Neuronal stem cell (in vitro differentiated cells): ENCODE results near the gene CZIB.

Experiments
- DNase-seq: peaks from one replicate; pipeline ENCODE4 v3.0.0-alpha.2; 2013; ENCODE audit warnings: low spot score
- H2AFZ ChIP-seq: one replicate; pipeline ENCODE4 v1.6.1; 2013; ENCODE audit warnings: mild to moderate bottlenecking, low read length, inconsistent platforms
- H2AK5ac ChIP-seq: 2 replicates; pipeline ENCODE4 v1.6.1; 2013; ENCODE audit warnings: low read depth, mild to moderate bottlenecking, inconsistent platforms, low read length, moderate library complexity, mixed read lengths
- H2BK120ac ChIP-seq: 2 replicates; pipeline ENCODE4 v1.6.1; 2013; ENCODE audit warnings: low read depth, mild to moderate bottlenecking, inconsistent platforms, low read length, moderate library complexity, mixed read lengths
- H2BK12ac ChIP-seq: one replicate; pipeline ENCODE4 v1.6.1; 2013; ENCODE audit warnings: low read length, inconsistent platforms
- H2BK15ac ChIP-seq: 2 replicates; pipeline ENCODE4 v1.6.1; 2013; ENCODE audit warnings: mild to moderate bottlenecking, low read length, inconsistent platforms, mixed read lengths
- H2BK5ac ChIP-seq: one replicate; pipeline ENCODE4 v1.6.1; 2013; ENCODE audit warnings: inconsistent platforms, mild to moderate bottlenecking, low read length, moderate library complexity
- H3K14ac ChIP-seq: one replicate; pipeline ENCODE4 v1.6.1; 2013; ENCODE audit warnings: low read length, inconsistent platforms
- H3K18ac ChIP-seq: 2 replicates; pipeline ENCODE4 v1.6.1; 2013; ENCODE audit warnings: low read length, inconsistent platforms
- H3K23ac ChIP-seq: 2 replicates; pipeline ENCODE4 v1.6.1; 2013; ENCODE audit warnings: low read depth, mild to moderate bottlenecking, mixed read lengths, low read length, inconsistent platforms; ENCODE audit not compliant: poor library complexity
- H3K27ac ChIP-seq: replicated peaks from 3 replicates; pipeline ENCODE4 v1.5.1; 2013; ENCODE audit warnings: low read length, inconsistent platforms
- H3K27me3 ChIP-seq, 3 experiments: 2 replicates each; pipeline ENCODE4 v1.6.1; 2013; ENCODE audit warnings: low read length in 3 of 3, mild to moderate bottlenecking in 2 of 3, inconsistent platforms in 1 of 3, low read depth in 1 of 3, mixed read lengths in 1 of 3, moderate library complexity in 1 of 3; ENCODE audit not compliant: control insufficient read depth in 3 of 3, insufficient read depth in 3 of 3
- H3K36me3 ChIP-seq, 2 donors: replicated peaks in 1 of 2; 2 replicates each; pipeline ENCODE4 v1.6.1; 2013; ENCODE audit warnings: low read length in 2 of 2; ENCODE audit not compliant: control insufficient read depth in 2 of 2, insufficient read depth in 2 of 2
- H3K4ac ChIP-seq: 2 replicates; pipeline ENCODE4 v1.6.1; 2013; ENCODE audit warnings: inconsistent platforms, mild to moderate bottlenecking, low read length, moderate library complexity
- H3K4me1 ChIP-seq, 2 donors: 1 replicate in 1 of 2; 2 replicates in 1 of 2; pipeline ENCODE4 v1.6.1; 2013; ENCODE audit warnings: low read length in 2 of 2, low read depth in 1 of 2; ENCODE audit not compliant: control insufficient read depth in 2 of 2, insufficient read depth in 1 of 2
- H3K4me2 ChIP-seq: one replicate; pipeline ENCODE4 v1.6.1; 2013; ENCODE audit warnings: mild to moderate bottlenecking, low read length, inconsistent platforms; ENCODE audit not compliant: insufficient read depth, poor library complexity, severe bottlenecking
- H3K4me3 ChIP-seq, 2 donors: 2 replicates each; pipeline ENCODE4 v1.5.1; 2013; ENCODE audit warnings: low read length in 2 of 2, mild to moderate bottlenecking in 2 of 2, inconsistent platforms in 1 of 2, moderate library complexity in 1 of 2
- H3K79me1 ChIP-seq: one replicate; pipeline ENCODE4 v1.6.1; 2013; ENCODE audit warnings: low read depth, mild to moderate bottlenecking, inconsistent platforms, low read length, moderate library complexity
- H3K9ac ChIP-seq: one replicate; pipeline ENCODE4 v1.6.1; 2013; ENCODE audit warnings: mild to moderate bottlenecking, low read depth, low read length, inconsistent platforms; ENCODE audit not compliant: poor library complexity
- H3K9me3 ChIP-seq, 2 donors: replicated peaks in 1 of 2; 2 replicates each; pipeline versions ENCODE3 to v1.6.1; 2013; ENCODE audit warnings: low read length in 2 of 2, mild to moderate bottlenecking in 2 of 2, inconsistent platforms in 1 of 2, low read depth in 1 of 2, mixed read lengths in 1 of 2, moderate library complexity in 1 of 2; ENCODE audit not compliant: control insufficient read depth in 2 of 2, insufficient read depth in 1 of 2
- H4K8ac ChIP-seq: one replicate; pipeline ENCODE4 v1.6.1; 2013; ENCODE audit warnings: low read depth, mild to moderate bottlenecking, inconsistent platforms, low read length, moderate library complexity
- H4K91ac ChIP-seq: one replicate; pipeline ENCODE4 v1.6.1; 2013; ENCODE audit warnings: low read length, low read depth, mild to moderate bottlenecking, inconsistent platforms; ENCODE audit not compliant: poor library complexity
- WGBS, 2 donors: extraction: QIAGEN DNeasy Blood & Tissue Kit; methylation state at CpG; one replicate each; pipeline ENCODE4 v1.1.7; 2013; ENCODE audit warnings: missing lambda C conversion rate in 2 of 2, mixed read lengths in 1 of 2; ENCODE audit not compliant: insufficient read length in 2 of 2, insufficient replicate concordance in 1 of 2; ENCODE audit errors: extremely low coverage in 2 of 2; 5-methylcytosine and 5-hydroxymethylcytosine counted together

Gene CZIB

GRCh38 chr1:53255031-53255430 is 34.6 kb upstream of the CZIB start:
- Histone ChIP-seq H3K4me1 (no peaks in the 10 kb centered on the region), H3K27me3 (no peaks in the 10 kb centered on the region), H3K14ac (no peak overlapping the region), H2BK15ac (no peak overlapping the region), H3K27ac (no peak overlapping the region), H2BK5ac (no peak overlapping the region), H3K36me3 (peaks cover 45 to 96% of the 10 kb centered on the region in 2 donors), H3K9ac (no peak overlapping the region), H3K18ac (no peak overlapping the region), H3K23ac (no peak overlapping the region), H3K79me1 (no peaks in the 10 kb centered on the region), H2AK5ac (no peak overlapping the region), H4K8ac (no peak overlapping the region), H2AFZ (no peak overlapping the region), H3K9me3 (peaks cover 0 to 2% of the 10 kb centered on the region in 2 donors), H4K91ac (no peak overlapping the region), H2BK12ac (no peak overlapping the region), H3K4ac (no peak overlapping the region), H3K4me2 (no peak overlapping the region), H2BK120ac (no peak overlapping the region), H3K4me3 (no peak overlapping the region)
- no CpG with 5 or more reads among the region's 4 CpGs for WGBS, 2 donors
- DNase-seq, result no peak

- no peak overlapping the region for H4K8ac ChIP-seq
- no peaks in the 10 kb centered on the region for H3K27me3 ChIP-seq
- no peak overlapping the region for H3K9ac ChIP-seq
- no peak overlapping the region for H2BK5ac ChIP-seq
- peaks cover 46 to 96% of the 10 kb centered on the region in 2 donors for H3K36me3 ChIP-seq
- no peaks in the 10 kb centered on the region for H3K79me1 ChIP-seq
- H3K4me3 ChIP-seq, result no peak overlapping the region
- peaks cover 0 to 2% of the 10 kb centered on the region in 2 donors for H3K9me3 ChIP-seq
- H2BK15ac ChIP-seq, result no peak overlapping the region
- no peak overlapping the region for H2AFZ ChIP-seq
- no peak overlapping the region for H3K14ac ChIP-seq
- WGBS, 2 donors, result no CpG with 5 or more reads among the region's 4 CpGs
- H2BK12ac ChIP-seq, result no peak overlapping the region
- no peaks in the 10 kb centered on the region for H3K4me1 ChIP-seq
- no peak overlapping the region for H3K4me2 ChIP-seq
- H4K91ac ChIP-seq, result no peak overlapping the region
- H2AK5ac ChIP-seq, result no peak overlapping the region
- H3K18ac ChIP-seq, result no peak overlapping the region
- no peak overlapping the region for H3K27ac ChIP-seq
- no peak overlapping the region for H3K23ac ChIP-seq
- no peak for DNase-seq
- H2BK120ac ChIP-seq, result no peak overlapping the region
- H3K4ac ChIP-seq, result no peak overlapping the region
Observed at GRCh38 chr1:53254011-53254640, 33.7 kb upstream of the CZIB start.

DNA sequence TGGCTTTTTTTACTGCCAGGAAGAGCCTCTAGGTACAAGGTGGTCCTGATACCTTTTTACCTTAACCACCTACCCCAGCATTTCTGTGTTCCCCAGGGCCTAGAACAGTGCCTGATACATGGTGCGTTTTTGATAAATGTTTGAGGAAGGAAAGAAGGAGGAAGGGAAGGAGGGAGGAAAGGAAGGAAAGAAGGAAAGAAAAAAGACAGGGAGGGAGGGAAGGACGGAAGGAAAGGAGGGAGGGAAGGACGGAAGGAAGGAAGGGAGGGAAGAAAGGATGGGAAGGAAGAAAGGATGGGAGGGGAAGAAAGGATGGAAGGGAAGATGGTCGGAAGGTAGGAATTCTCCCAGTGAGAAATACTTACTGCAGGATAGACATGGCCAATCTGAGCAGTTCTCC is 29.9 kb upstream of the CZIB start:
- Histone ChIP-seq H3K79me1 (no peaks in the 10 kb centered on the region), H2AK5ac (no peak overlapping the region), H4K8ac (no peak overlapping the region), H3K36me3 (peaks cover 42 to 96% of the 10 kb centered on the region in 2 donors), H3K18ac (no peak overlapping the region), H3K27ac (no peak overlapping the region), H3K4me3 (no peak overlapping the region), H2BK120ac (no peak overlapping the region), H3K4me2 (no peak overlapping the region), H3K27me3 (no peaks in the 10 kb centered on the region), H3K4ac (no peak overlapping the region), H3K14ac (no peak overlapping the region), H2BK15ac (no peak overlapping the region), H4K91ac (no peak overlapping the region), H2AFZ (no peak overlapping the region), H3K23ac (no peak overlapping the region), H3K9ac (no peak overlapping the region), H3K9me3 (peaks cover 0 to 2% of the 10 kb centered on the region in 2 donors), H2BK12ac (no peak overlapping the region), H3K4me1 (no peaks in the 10 kb centered on the region), H2BK5ac (no peak overlapping the region)
- no peak for DNase-seq
- 100% methylated on average over 1 to 3 of the region's 4 CpGs for WGBS, 2 donors

- H2AFZ ChIP-seq, result no peak overlapping the region
- H3K36me3 ChIP-seq, result peaks cover 36 to 96% of the 10 kb centered on the region in 2 donors
- H3K4me3 ChIP-seq, result no peak overlapping the region
- H2BK12ac ChIP-seq, result no peak overlapping the region
- H2BK120ac ChIP-seq, result no peak overlapping the region
- H2BK15ac ChIP-seq, result no peak overlapping the region
- no peaks in the 10 kb centered on the region for H3K79me1 ChIP-seq
- no peak overlapping the region for H4K8ac ChIP-seq
- H3K23ac ChIP-seq, result no peak overlapping the region
- no peak for DNase-seq
- no peak overlapping the region for H3K27ac ChIP-seq
- no CpG with 5 or more reads among the region's 3 CpGs for WGBS, 2 donors
- no peak overlapping the region for H3K4ac ChIP-seq
- H3K4me2 ChIP-seq, result no peak overlapping the region
- H3K9ac ChIP-seq, result no peak overlapping the region
- H2AK5ac ChIP-seq, result no peak overlapping the region
- H3K4me1 ChIP-seq, result no peaks in the 10 kb centered on the region
- no peak overlapping the region for H4K91ac ChIP-seq
- H3K14ac ChIP-seq, result no peak overlapping the region
- no peaks in the 10 kb centered on the region for H3K27me3 ChIP-seq
- H3K9me3 ChIP-seq, result peaks cover 0 to 2% of the 10 kb centered on the region in 2 donors
- H3K18ac ChIP-seq, result no peak overlapping the region
- no peak overlapping the region for H2BK5ac ChIP-seq
Observed at GRCh38 chr1:53249706-53250105, 29.3 kb upstream of the CZIB start.
